GM21360 (cell line): ENCODE measurements around the gene UBTF.

Experiments
- ATAC-seq: cut with Tn5 transposase; IDR thresholded peaks from one replicate; pipeline ENCODE4 v1.9.1; 2021; ENCODE audit warnings: mild to moderate bottlenecking, moderate library complexity; ENCODE audit not compliant: unreplicated experiment

The UBTF gene

GRCh38 chr17:44219616-44220212 is at the start of gene UBTF:
TSS of gene UBTF (minus strand) at chr17:44219675. CDS start at chr17:44218229, 1,446 bp downstream.
- ATAC-seq, result peak; percentile 8

GRCh38 chr17:44268709-44269534 is 49.4 kb upstream of the UBTF start:
- no peak for ATAC-seq

GRCh38 chr17:44267818-44268490 is 48.5 kb upstream of the UBTF start, which contains the start of gene SLC4A1:
TSS of gene SLC4A1 (minus strand) at chr17:44268135. CDS start at chr17:44262866, 5,269 bp downstream.
- no peak for ATAC-seq

GRCh38 chr17:44267165-44267455 is 47.6 kb upstream of the UBTF start:
- no peak for ATAC-seq

- no peak for ATAC-seq
These were observed 47.1 kb upstream of the UBTF start for GRCh38 chr17:44266402-44267164.

GRCh38 chr17:44263345-44263902 is 43.9 kb upstream of the UBTF start:
- no peak for ATAC-seq

GRCh38 chr17:44262654-44263225 is 43.3 kb upstream of the UBTF start:
- no peak for ATAC-seq

- no peak for ATAC-seq
These were observed 40.8 kb upstream of the UBTF start for GRCh38 chr17:44260296-44260695.

- no peak for ATAC-seq
These were observed 39.4 kb upstream of the UBTF start for GRCh38 chr17:44258811-44259351.

GRCh38 chr17:44257815-44258760 is 38.6 kb upstream of the UBTF start:
- no peak for ATAC-seq

GRCh38 chr17:44256671-44257070 is 37.2 kb upstream of the UBTF start:
- no peak for ATAC-seq

- ATAC-seq, result no peak
These were observed 36.4 kb upstream of the UBTF start for GRCh38 chr17:44255915-44256314.

- no peak for ATAC-seq
These were observed 35.1 kb upstream of the UBTF start for GRCh38 chr17:44254361-44255095.

- no peak for ATAC-seq
These were observed 33.5 kb upstream of the UBTF start for GRCh38 chr17:44253006-44253405.

GRCh38 chr17:44251062-44251461 is 31.6 kb upstream of the UBTF start:
- ATAC-seq, result no peak

- ATAC-seq, result no peak
These were observed 30.2 kb upstream of the UBTF start for GRCh38 chr17:44249501-44250246.

- no peak for ATAC-seq
These were observed 28.6 kb upstream of the UBTF start for GRCh38 chr17:44247876-44248736.
